IMR-90 (cell line): ENCODE results near the gene RNF40. TPM values are rescaled to one million over a fixed set of nuclear protein-coding genes. Genes with fewer than 3 reads are reported as not detected.

ENCODE experiments used
- ATAC-seq: fragments of 200-7000 bp; cut with Tn5 transposase; 2 replicates; pipeline ENCODE4 v1.9.1; 2020; ENCODE audit warnings: low read depth, mild to moderate bottlenecking, moderate library complexity
- BruUV-seq: library from RNA; stranded (reverse); fragments of 400-500 nt; replicated peaks from 2 replicates; lab custom pipeline; 2021; lab: Mats Ljungman, UMichigan
- CTCF ChIA-PET: fragments of 300-600 bp; formaldehyde crosslinking; extraction: SDS; loops from one replicate; lab custom pipeline; 2021; ENCODE audit warnings: antibody characterized with exemption; lab: Yijun Ruan, JAX
- POLR2A ChIA-PET: fragments of 300-600 bp; sonication (Branson Sonifier 250); formaldehyde crosslinking; loops from one replicate; lab custom pipeline; 2022; ENCODE audit warnings: antibody characterized with exemption; ENCODE audit not compliant: unreplicated experiment; lab: Charles Lee
- DNase-seq: peaks from one replicate; pipeline ENCODE4 v3.0.0; 2013
- H2AFZ ChIP-seq: replicated peaks from 2 replicates; pipeline ENCODE3; 2013; ENCODE audit warnings: low read length, mild to moderate bottlenecking; ENCODE audit not compliant: poor library complexity
- H2AK5ac ChIP-seq: 2 replicates; pipeline ENCODE4 v1.6.1; 2013; ENCODE audit warnings: low read depth, low read length, inconsistent platforms
- H2AK9ac ChIP-seq: replicated peaks from 2 replicates; pipeline ENCODE3; 2013; ENCODE audit warnings: mild to moderate bottlenecking, low read depth, low read length, moderate library complexity; ENCODE audit not compliant: poor library complexity
- H2BK120ac ChIP-seq: 2 replicates; pipeline ENCODE4 v1.6.1; 2013; ENCODE audit warnings: low read depth, low read length, inconsistent platforms
- H2BK15ac ChIP-seq: 3 replicates; pipeline ENCODE4 v1.6.1; 2013; ENCODE audit warnings: low read depth, low read length, inconsistent platforms
- H2BK20ac ChIP-seq: 2 replicates; pipeline ENCODE4 v1.6.1; 2013; ENCODE audit warnings: low read depth, mild to moderate bottlenecking, inconsistent platforms, low read length, moderate library complexity
- H2BK5ac ChIP-seq: 2 replicates; pipeline ENCODE4 v1.6.1; 2013; ENCODE audit warnings: mild to moderate bottlenecking, low read depth, low read length, inconsistent platforms; ENCODE audit not compliant: poor library complexity, severe bottlenecking
- H3K14ac ChIP-seq: replicated peaks from 2 replicates; pipeline ENCODE4 v1.6.1; 2013; ENCODE audit warnings: low read depth, low read length, inconsistent platforms
- H3K18ac ChIP-seq: 2 replicates; pipeline ENCODE4 v1.6.1; 2013; ENCODE audit warnings: low read depth, low read length, control low read depth
- H3K23ac ChIP-seq: 2 replicates; pipeline ENCODE4 v1.6.1; 2013; ENCODE audit warnings: low read depth, low read length, inconsistent platforms
- H3K27ac ChIP-seq: 2 replicates; pipeline ENCODE4 v1.5.1; 2013; ENCODE audit warnings: mild to moderate bottlenecking, control low read depth, low read length; ENCODE audit not compliant: insufficient read depth
- H3K27me3 ChIP-seq: 2 replicates; pipeline ENCODE4 v1.6.1; 2013; ENCODE audit warnings: low read length; ENCODE audit not compliant: control insufficient read depth, insufficient read depth
- H3K36me3 ChIP-seq: 2 replicates; pipeline ENCODE4 v1.6.1; 2013; ENCODE audit warnings: low read length, mixed read lengths; ENCODE audit not compliant: control insufficient read depth, insufficient read depth
- H3K4ac ChIP-seq: 2 replicates; pipeline ENCODE4 v1.6.1; 2013; ENCODE audit warnings: low read depth, low read length, inconsistent platforms
- H3K4me1 ChIP-seq: 2 replicates; pipeline ENCODE4 v1.6.1; 2013; ENCODE audit warnings: low read length, mixed read lengths; ENCODE audit not compliant: control insufficient read depth, insufficient read depth
- H3K4me2 ChIP-seq: 2 replicates; pipeline ENCODE4 v1.6.1; 2013; ENCODE audit warnings: low read depth, mild to moderate bottlenecking, control low read depth, low read length, moderate library complexity
- H3K4me3 ChIP-seq: 2 replicates; pipeline ENCODE4 v1.5.1; 2013; ENCODE audit warnings: low read depth, mild to moderate bottlenecking, control low read depth, low read length, moderate library complexity; ENCODE audit not compliant: insufficient read depth
- H3K56ac ChIP-seq: 2 replicates; pipeline ENCODE4 v1.6.1; 2013; ENCODE audit warnings: low read length, inconsistent platforms; ENCODE audit not compliant: insufficient read depth; ENCODE audit errors: extremely low read depth
- H3K79me1 ChIP-seq, 2 experiments: 2 replicates each; pipeline ENCODE4 v1.6.1; 2013; ENCODE audit warnings: low read length in 2 of 2, inconsistent platforms in 1 of 2, low read depth in 1 of 2
- H3K9ac ChIP-seq: 2 replicates; pipeline ENCODE4 v1.6.1; 2013; ENCODE audit warnings: low read depth, low read length, control low read depth
- H3K9me1 ChIP-seq: 2 replicates; pipeline ENCODE4 v1.6.1; 2013; ENCODE audit warnings: low read length, inconsistent platforms; ENCODE audit not compliant: insufficient read depth
- H3K9me3 ChIP-seq: 2 replicates; pipeline ENCODE4 v1.6.1; 2013; ENCODE audit warnings: low read length; ENCODE audit not compliant: control insufficient read depth, insufficient read depth
- H4K20me1 ChIP-seq: 2 replicates; pipeline ENCODE4 v1.6.1; 2013; ENCODE audit warnings: low read length, inconsistent platforms; ENCODE audit not compliant: insufficient read depth
- H4K5ac ChIP-seq: 2 replicates; pipeline ENCODE4 v1.6.1; 2013; ENCODE audit warnings: mild to moderate bottlenecking, low read depth, low read length, control low read depth
- H4K8ac ChIP-seq, 2 experiments: 2 replicates each; pipeline ENCODE4 v1.6.1; 2013; ENCODE audit warnings: low read depth in 2 of 2, low read length in 2 of 2, control low read depth in 1 of 2, inconsistent platforms in 1 of 2
- H4K91ac ChIP-seq: 2 replicates; pipeline ENCODE4 v1.6.1; 2013; ENCODE audit warnings: low read depth, low read length, inconsistent platforms; ENCODE audit not compliant: insufficient read depth
- BHLHE40 ChIP-seq: fragments of 150-350 bp; IDR thresholded peaks from 2 replicates; pipeline ENCODE4 v1.6.1; 2016; ENCODE audit warnings: mild to moderate bottlenecking, low read depth, low read length
- CEBPB ChIP-seq: IDR thresholded peaks from 2 replicates; pipeline ENCODE4 v1.6.1; 2012; ENCODE audit warnings: low read depth, low read length, improper control_type of control experiment
- CHD1 ChIP-seq: IDR thresholded peaks from 2 replicates; pipeline ENCODE4 v1.6.1; 2012; ENCODE audit warnings: low read depth, low read length, improper control_type of control experiment
- FOS ChIP-seq: fragments of 150-350 bp; IDR thresholded peaks from 2 replicates; pipeline ENCODE4 v1.6.1; 2016; ENCODE audit warnings: low read depth, low read length
- MAFK ChIP-seq: IDR thresholded peaks from 2 replicates; pipeline ENCODE4 v1.6.1; 2012; ENCODE audit warnings: low read depth, low read length, improper control_type of control experiment
- MAZ ChIP-seq: IDR thresholded peaks from 2 replicates; pipeline ENCODE4 v1.6.1; 2012; ENCODE audit warnings: low read depth, mild to moderate bottlenecking, low read length, improper control_type of control experiment, moderate library complexity, borderline replicate concordance
- MXI1 ChIP-seq: IDR thresholded peaks from 2 replicates; pipeline ENCODE4 v1.6.1; 2012; ENCODE audit warnings: low read depth, mild to moderate bottlenecking, low read length, moderate library complexity, borderline replicate concordance
- NFE2L2 ChIP-seq: fragments of 150-350 bp; IDR thresholded peaks from 2 replicates; pipeline ENCODE4 v1.6.1; 2016; ENCODE audit warnings: low read depth, mild to moderate bottlenecking, low read length
- POLR2A ChIP-seq: IDR thresholded peaks from 2 replicates; pipeline ENCODE4 v1.6.1; 2012; ENCODE audit warnings: mild to moderate bottlenecking, low read depth, low read length
- RAD21 ChIP-seq: IDR thresholded peaks from 2 replicates; pipeline ENCODE4 v1.6.1; 2012; ENCODE audit warnings: low read length, improper control_type of control experiment
- RCOR1 ChIP-seq: IDR thresholded peaks from 2 replicates; pipeline ENCODE4 v1.6.1; 2012; ENCODE audit warnings: mild to moderate bottlenecking, low read length, improper control_type of control experiment; ENCODE audit not compliant: insufficient replicate concordance
- RFX5 ChIP-seq: IDR thresholded peaks from 2 replicates; pipeline ENCODE4 v1.8.0; 2012; ENCODE audit warnings: low read depth, mild to moderate bottlenecking, low read length, moderate library complexity
- SMC3 ChIP-seq: fragments of 150-350 bp; IDR thresholded peaks from 2 replicates; pipeline ENCODE4 v1.6.1; 2016; ENCODE audit warnings: low read depth, mild to moderate bottlenecking, antibody characterized with exemption, low read length, moderate library complexity
- WGBS, 2 experiments: methylation state at CpG; one replicate each; pipeline versions ENCODE4 v1.1.5 to v1.1.7; 2013; ENCODE audit warnings: missing lambda C conversion rate in 2 of 2; ENCODE audit not compliant: insufficient read length in 1 of 2; ENCODE audit errors: extremely low coverage in 2 of 2; 5-methylcytosine and 5-hydroxymethylcytosine counted together
- dilution Hi-C: fragments of 300-500 bp; cut with HindIII; formaldehyde crosslinking; loops from one replicate; pipeline ENCODE4 v1.14.3; 2018; ENCODE audit warnings: low sequenced_read_pairs; ENCODE audit not compliant: unreplicated experiment
- in situ Hi-C: fragments of 300-500 bp; cut with MboI; formaldehyde crosslinking; loops from 3 replicates; pipeline ENCODE4 v1.14.3; 2019; ENCODE audit warnings: low sequenced_read_pairs, inconsistent platforms, mixed read lengths
- intact Hi-C: fragments of 100-400 bp; cut with micrococcal nuclease; formaldehyde crosslinking; loops from 2 replicates; pipeline ENCODE4 v1.10.0; 2022
- polyA plus RNA-seq, 3 experiments: library from polyadenylated mRNA; depleted of rRNA; stranded (reverse); fragments of >200 nt; gene quantifications; 2 replicates each; pipeline ENCODE4 v1.2.3, GENCODE V29; 2012; ENCODE audit warnings: low replicate concordance in 1 of 3
- total RNA-seq: library from RNA; depleted of rRNA; stranded (reverse); fragments of >200 nt; gene quantifications from 2 replicates; pipeline ENCODE4 v1.2.3, GENCODE V29; 2012
- TF ChIP-seq, protein P1 (sequence below): fragments of 150-350 bp; IDR thresholded peaks from 2 replicates; pipeline ENCODE4 v1.6.1; 2016; ENCODE audit warnings: low read depth, mild to moderate bottlenecking, low read length, moderate library complexity, borderline replicate concordance

Gene RNF40
- total and polyA plus RNA-seq, 2 of the 4 experiments (the other 2 are of a cell fraction): 46.7 to 72.4 TPM

GRCh38 chr16:30737794-30738648 lies 24.1 kb upstream of the RNF40 start (continued):
- TF ChIP-seq FOS: no peak

GRCh38 chr16:30738984-30739951 lies 22.9 kb upstream of the RNF40 start:
- dilution Hi-C loops (no loop called here), in situ Hi-C loops (no loop called here), intact Hi-C loops (no loop called here)
- Histone ChIP-seq H3K36me3 (peaks cover 56% of the 10 kb centered on the region), H3K4me1 (peaks cover 14% of the 10 kb centered on the region), H3K56ac (no peak overlapping the region), H2BK120ac (no peak overlapping the region), H3K27me3 (no peaks in the 10 kb centered on the region), H2BK15ac (no peak overlapping the region), H3K4me2 (no peak overlapping the region), H3K4me3 (no peak overlapping the region), H4K5ac (peak overlapping the region; percentile 37; the same call in 1 of the 2 replicates), H3K14ac (no peak overlapping the region), H3K79me1 (peaks cover 12 to 48% of the 10 kb centered on the region in 2 experiments), H3K9ac (no peak overlapping the region), H4K91ac (no peak overlapping the region), H2AK9ac (no peak overlapping the region), H3K18ac (no peak overlapping the region), H3K9me3 (no peaks in the 10 kb centered on the region), H4K20me1 (peaks cover 8% of the 10 kb centered on the region; the same call in 1 of the 2 replicates), H4K8ac (no peak overlapping the region), H3K23ac (no peak overlapping the region), H3K9me1 (peaks cover 15% of the 10 kb centered on the region), H3K27ac (no peak overlapping the region), H2BK20ac (no peak overlapping the region), H2AFZ (no peak overlapping the region), H3K4ac (no peak overlapping the region), H2BK5ac (no peak overlapping the region), H2AK5ac (0 out of 2 replicates have a peak overlapping the region, but pooled peaks have one; percentile 20)
- DNase-seq (no peak), ATAC-seq (no peak)
- no TSS peak for BruUV-seq
- ChIA-PET CTCF (no interaction called here), POLR2A (no interaction called here)
- 97% methylated on average over 15 of the region's 37 CpGs; no CpG with 5 or more reads in 1 of the 2 experiments for WGBS, 2 experiments
- TF ChIP-seq BHLHE40: no peak
- TF ChIP-seq CEBPB: no peak
- no peak for TF ChIP-seq FOS
- TF ChIP-seq SMC3: no peak
- TF ChIP-seq RAD21: no peak
- TF ChIP-seq MAZ: no peak
- TF ChIP-seq NFE2L2: no peak
- TF ChIP-seq POLR2A: no peak
- no peak for TF ChIP-seq RFX5
- TF ChIP-seq, protein P1, sequence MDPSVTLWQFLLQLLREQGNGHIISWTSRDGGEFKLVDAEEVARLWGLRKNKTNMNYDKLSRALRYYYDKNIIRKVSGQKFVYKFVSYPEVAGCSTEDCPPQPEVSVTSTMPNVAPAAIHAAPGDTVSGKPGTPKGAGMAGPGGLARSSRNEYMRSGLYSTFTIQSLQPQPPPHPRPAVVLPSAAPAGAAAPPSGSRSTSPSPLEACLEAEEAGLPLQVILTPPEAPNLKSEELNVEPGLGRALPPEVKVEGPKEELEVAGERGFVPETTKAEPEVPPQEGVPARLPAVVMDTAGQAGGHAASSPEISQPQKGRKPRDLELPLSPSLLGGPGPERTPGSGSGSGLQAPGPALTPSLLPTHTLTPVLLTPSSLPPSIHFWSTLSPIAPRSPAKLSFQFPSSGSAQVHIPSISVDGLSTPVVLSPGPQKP: no peak
- TF ChIP-seq RCOR1: no peak
- TF ChIP-seq CHD1: no peak
- TF ChIP-seq MXI1: no peak
- no peak for TF ChIP-seq MAFK
